HG02870 (cell line): ENCODE measurements around the gene ADAM21.
"Not testable (repeated sequence)": the region's sequence is repeated elsewhere in the genome, so short reads cannot be mapped to it uniquely, and the experiment has no call there.

Source experiments
- ATAC-seq: cut with Tn5 transposase; IDR thresholded peaks from one replicate; pipeline ENCODE4 v1.9.1; 2021; ENCODE audit warnings: mild to moderate bottlenecking, moderate library complexity; ENCODE audit not compliant: unreplicated experiment

Gene ADAM21

GRCh38 chr14:70451874-70452273 lies at the start of gene ADAM21:
Gene ADAM21 (plus strand): TSS chr14:70452174. CDS start chr14:70457500, 5,326 bp downstream.
- no peak for ATAC-seq

DNA sequence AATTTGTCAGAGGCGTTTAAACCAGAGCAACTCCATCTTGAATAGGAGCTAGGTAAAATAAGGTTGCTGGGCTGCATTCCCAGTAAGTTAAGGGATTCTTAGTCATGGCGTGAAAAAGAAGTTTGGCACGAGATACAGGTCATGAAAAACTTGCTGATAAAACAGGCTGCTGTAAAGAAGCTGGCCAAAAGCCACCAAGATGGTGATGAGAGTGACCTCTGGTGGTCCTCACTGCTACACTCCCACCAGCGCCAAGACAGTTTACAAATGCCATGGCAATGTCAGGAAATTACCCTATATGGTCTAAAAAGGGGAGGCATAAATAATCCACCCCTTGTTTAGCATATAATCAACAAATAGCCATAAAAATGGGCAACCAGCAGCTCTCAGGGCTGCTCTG lies 48.6 kb upstream of the ADAM21 start:
- ATAC-seq = not testable (repeated sequence)

- ATAC-seq = not testable (repeated sequence)
Observed at GRCh38 chr14:70406216-70406615, 45.8 kb upstream of the ADAM21 start.

GRCh38 chr14:70407621-70408020 lies 44.4 kb upstream of the ADAM21 start:
- no peak for ATAC-seq

DNA sequence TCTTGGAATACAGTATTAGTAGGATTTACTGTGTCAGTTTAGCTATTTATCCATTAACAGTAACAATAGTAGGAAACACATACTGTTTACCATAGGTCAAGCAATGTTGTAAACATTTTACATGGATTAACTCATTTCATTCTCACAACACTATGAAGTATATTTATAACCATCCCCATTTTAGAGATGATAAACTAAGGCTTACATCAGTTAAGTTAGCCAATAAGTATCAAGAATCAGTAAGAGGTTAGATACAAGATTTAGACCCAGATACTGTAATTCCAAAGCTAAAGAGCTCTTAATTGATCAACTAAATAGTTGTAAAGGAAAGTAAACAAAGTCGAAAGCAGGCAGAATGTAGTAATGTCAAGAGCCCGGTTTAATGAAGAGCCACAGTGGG lies 36.2 kb upstream of the ADAM21 start:
- no peak for ATAC-seq

GRCh38 chr14:70416338-70416724 lies 35.6 kb upstream of the ADAM21 start:
- ATAC-seq = no peak

DNA sequence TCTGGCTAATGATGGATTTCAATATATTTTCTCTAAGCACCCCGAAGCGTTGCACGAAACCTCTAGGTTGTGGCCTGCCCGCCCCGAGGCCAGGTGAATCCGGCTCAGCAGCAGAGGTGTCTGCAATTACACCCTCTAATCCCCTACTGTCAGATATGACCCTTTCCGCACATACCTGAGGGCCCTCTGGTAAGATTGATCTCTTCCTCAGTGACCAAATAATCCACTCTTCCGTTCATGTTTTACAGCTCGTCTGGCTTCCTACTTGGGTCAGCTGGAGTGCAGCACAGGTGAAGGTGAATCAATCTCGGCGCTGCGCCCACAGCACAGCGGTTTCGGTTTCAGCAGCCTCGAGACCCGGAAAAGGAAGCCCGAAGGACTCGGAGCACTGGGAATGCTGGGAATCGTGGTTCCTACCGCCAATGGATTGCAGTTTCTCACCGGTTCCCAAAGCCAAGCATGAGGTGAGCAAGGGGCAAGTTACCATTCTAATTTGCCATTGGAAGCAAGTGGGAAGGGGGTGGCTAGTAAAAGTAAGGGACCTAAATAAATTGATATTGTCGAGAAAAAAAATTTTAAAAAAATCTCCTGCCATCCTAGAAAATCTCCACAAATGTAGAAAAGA lies 35.1 kb upstream of the ADAM21 start, which contains the start of gene SYNJ2BP:
TSS of gene SYNJ2BP (minus strand) at position 366 of the 625 bp plus-strand sequence. CDS start at position 239, 127 bp downstream.
- no peak for ATAC-seq

DNA sequence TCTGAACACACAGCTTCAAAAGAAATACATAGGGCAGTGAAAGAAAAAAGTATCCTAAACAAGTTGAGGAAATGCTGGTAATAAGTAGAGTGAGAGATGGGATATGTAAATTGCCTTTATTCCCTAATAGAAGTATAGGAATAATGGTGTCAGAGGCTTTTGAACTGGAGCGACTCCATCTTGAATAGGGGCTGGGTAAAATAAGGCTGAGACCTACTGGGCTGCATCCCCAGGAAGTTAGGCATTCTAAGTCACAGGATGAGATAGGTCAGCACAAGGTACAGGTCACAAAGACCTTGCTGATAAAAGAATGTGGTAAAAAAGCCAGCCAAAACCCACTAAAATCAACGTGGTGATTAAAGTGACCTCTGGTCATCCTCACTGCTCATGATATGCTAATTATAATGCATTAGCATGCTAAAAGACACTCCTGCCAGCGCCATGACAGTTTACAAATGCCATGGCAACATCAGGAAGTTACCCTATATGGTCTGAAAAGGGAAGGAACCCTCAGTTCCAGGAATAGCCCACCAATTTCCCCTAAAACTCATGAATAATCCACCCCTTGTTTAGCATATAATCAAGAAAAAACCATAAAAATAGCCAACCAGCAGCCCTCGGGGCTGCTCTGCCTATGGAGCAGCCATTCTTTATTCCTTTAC lies 32.6 kb upstream of the ADAM21 start:
- not testable (repeated sequence) for ATAC-seq

DNA sequence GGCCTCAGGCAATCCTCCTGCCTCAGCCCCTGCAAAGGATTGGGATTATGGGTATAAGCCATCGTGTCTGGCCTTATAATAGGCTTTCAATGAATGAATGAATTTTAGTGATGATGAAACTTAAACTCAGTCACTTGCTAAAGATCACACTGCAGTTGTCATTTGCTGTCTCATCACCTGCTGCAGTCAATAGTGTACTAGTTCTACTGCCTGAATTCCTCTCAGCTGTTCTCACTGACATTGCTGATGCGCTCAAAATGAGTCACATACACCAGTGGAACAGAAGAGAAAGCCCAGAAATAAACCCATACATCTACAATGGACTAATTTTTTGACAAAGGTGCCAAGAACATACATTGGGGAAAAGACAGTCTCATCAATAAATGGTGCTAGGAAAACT lies 29.4 kb upstream of the ADAM21 start:
- no peak for ATAC-seq

DNA sequence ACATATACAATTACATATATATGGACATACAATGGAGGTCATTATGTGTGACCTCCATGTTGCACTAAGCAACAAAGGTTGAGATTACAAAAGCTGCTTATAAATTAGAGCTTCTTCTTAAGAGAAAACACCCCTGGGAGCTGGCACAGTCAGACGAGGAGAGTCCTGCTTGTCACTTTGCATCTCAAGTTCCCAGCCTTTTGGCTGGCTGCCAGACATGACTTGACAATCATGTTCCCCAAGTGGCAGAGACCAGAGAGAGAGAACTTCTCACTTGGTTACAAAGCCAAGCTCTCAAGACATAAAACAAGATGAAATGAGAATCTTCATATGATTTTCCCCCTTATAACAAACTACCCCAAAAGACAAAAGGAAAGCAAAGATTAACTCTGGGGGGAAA lies 26.6 kb upstream of the ADAM21 start:
- no peak for ATAC-seq

- not testable (repeated sequence) for ATAC-seq
Observed at GRCh38 chr14:70426555-70426954, 25.4 kb upstream of the ADAM21 start.

DNA sequence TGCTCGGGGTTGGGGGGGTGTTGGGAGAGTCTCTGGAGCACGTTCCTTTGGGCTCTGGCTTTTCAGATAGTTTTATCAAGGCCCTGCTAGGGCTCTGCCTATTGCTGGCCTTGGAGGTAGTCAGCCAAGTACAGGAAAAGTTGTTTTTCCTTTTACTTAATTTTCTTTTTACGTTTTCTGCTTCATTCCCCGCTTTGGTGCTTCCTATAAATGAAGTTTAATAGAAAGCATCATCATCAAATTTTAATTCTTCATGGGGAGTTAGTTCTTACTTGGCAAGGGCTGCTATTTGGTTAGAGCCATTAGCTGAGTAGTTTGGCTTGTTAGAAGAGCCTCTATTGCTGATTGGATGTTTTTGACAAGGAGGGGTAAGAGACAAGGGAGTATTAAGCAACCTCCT lies 15.1 kb upstream of the ADAM21 start:
- ATAC-seq = no peak

DNA sequence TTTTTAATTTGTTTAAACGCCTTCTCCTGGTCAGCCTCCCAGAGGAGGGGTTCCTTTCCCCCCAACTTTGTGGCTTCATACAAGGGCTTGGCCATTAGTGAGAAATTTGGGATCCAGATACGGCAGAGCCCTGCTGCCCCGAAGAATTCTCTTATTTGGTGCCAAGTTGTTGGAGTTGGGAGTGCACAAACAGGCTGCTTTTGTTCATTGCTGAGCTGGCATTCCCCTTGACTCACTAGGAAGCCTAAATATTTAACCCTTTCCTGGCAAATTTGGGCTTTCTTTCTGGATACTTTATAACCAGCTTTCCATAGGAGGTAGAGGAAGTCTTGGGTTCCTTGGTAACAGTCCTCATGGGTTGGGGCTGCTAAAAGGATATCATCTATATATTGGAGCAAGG lies 10.3 kb upstream of the ADAM21 start:
- no peak for ATAC-seq

DNA sequence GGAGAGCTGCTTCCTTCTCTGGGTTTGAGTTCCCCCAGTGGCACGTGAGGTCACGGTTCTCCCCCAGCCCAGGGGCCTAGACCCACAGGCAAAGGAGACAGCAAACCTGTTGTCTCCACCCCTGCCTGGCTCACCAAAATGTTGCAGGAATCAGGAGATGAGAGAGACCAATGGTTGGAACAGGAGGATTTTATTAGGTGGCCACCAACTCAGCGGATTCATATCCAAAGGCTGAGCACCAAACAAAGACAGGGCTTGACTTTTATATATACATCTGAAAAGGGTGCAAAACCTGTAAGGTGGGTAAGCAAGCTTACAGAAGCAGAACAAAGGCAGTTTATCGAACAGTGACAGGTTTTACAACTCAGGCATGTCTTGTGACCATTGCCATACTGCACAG lies 9.2 kb upstream of the ADAM21 start:
- no peak for ATAC-seq

- ATAC-seq = no peak
Observed at GRCh38 chr14:70448633-70449340, 3.2 kb upstream of the ADAM21 start.

GRCh38 chr14:70454731-70455130 lies 2.8 kb downstream of the ADAM21 start:
- no peak for ATAC-seq

- ATAC-seq = no peak
Observed at GRCh38 chr14:70468731-70469130, 16.8 kb downstream of the ADAM21 start.

DNA sequence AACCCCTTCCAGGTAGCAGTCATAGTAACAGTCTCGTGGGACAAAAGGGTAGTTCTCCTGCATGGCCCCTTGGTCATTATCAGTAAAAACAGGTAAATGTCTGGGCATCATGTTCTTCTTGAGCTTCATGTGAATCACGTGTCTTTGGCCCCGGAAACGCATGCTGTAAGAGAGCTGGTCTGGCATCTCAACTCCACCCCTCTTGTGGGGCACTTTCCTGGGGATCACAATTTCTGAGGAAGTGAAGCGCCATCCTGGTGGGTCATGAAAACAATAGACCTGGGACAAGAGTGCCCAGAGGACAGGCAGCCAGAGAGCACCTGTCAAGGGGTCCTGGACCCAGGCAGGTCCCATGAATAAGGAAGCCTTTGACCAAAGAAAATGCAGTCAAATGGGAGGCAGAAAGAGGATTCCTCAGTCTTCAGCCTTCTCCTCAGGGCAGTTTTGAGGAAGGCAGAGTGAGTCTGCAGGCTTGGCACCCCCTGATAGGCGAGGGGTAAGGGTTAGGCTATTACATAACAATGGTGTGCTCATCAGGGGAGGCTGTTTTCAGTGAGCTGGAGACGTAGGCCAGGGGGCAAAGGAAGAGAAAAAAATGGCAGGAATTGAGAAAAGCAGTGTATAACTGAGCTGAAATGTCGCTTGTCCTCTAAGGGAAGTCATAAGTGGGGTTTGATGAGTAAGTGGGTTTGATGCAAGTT lies 19.0 kb downstream of the ADAM21 start:
- not testable (repeated sequence) for ATAC-seq

DNA sequence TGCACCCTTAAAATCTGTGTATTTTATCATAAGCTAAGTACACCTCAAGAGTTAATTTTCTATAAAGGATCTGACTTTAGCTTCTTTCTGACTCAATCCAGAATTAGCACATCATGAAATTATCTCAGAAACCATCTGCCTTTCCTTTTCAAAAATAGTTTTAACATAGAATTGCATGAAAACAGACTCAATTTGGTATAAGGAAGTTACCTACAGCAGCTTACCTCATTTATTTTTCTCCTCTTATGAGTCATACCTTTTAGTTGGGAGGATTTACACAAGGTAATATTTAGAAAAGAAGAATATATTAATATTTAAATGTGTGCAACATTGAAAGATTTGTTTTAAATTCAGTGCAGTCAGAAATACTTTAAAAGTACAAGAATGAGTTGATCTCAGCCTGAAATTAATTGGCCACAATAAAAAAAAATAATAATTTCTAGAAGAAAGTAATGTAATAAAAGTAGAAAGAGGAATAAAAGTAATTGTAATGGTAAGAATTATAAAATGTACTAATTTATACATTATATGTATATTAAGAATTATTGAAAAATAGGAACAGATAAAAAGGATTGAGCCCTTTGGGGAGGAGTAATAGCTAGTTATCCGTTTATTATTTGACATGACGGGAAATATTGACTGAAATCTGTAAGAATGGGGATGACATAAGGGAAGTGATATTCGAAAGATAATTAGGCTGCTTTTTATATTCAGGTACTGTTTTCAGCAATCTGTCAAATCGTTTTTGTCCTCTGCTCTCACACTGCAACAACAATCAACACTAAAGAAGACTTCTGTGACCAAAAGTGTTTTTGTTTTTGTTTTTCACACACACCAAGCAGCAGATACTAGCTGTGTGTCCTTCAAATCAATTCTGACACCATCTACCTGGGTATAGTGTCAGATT lies 20.5 kb downstream of the ADAM21 start:
- ATAC-seq = no peak

DNA sequence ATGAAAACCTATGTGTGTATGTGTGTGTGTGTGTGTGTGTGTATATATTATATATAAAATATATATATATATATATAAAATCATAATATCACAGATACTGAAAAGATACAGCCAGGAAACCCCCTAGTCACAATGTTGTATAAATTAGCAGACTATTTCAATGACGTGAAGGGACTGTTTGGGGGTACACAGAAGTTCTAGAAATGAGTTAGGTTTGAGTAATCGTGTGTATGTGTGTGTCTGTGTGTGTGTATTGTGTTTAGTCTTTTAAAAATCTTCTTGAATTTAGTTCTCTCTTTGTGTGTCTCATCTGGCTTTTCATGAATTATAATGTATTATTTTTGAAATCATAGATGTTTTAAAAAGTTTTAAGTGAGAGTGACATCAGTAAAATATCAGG lies 21.9 kb downstream of the ADAM21 start:
- ATAC-seq = no peak
